K562 (cell line): ENCODE measurements around the gene ZZZ3. TPM values are rescaled to one million over a fixed set of nuclear protein-coding genes. Genes with fewer than 3 reads are reported as not detected.

Source experiments
- CBFA2T2 ChIP-seq: fragments of 450-650 bp; conservative IDR thresholded peaks from 2 replicates; pipeline ENCODE4 v1.6.1; 2017; ENCODE audit warnings: mild to moderate bottlenecking
- DNMT1 ChIP-seq: fragments of 450-650 bp; IDR thresholded peaks from 2 replicates; pipeline ENCODE4 v1.6.1; 2016; ENCODE audit warnings: antibody characterized with exemption, mild to moderate bottlenecking
- FOXA3 ChIP-seq, 2 experiments: fragments of 450-650 bp in 1 of 2; sonication (generic) in 1 of 2; formaldehyde crosslinking; IDR thresholded peaks in 1 of 2; conservative IDR thresholded peaks in 1 of 2; 2 replicates each; pipeline versions ENCODE4 v1.4.0 to v1.8.0; 2020 to 2022; ENCODE audit warnings: mild to moderate bottlenecking in 2 of 2, missing genetic modification reagents in 1 of 2
- MEF2A ChIP-seq: IDR thresholded peaks from 2 replicates; pipeline ENCODE4 v1.6.1; 2011; ENCODE audit warnings: low read depth, mild to moderate bottlenecking, low read length, moderate library complexity; ENCODE audit not compliant: control insufficient read depth
- MEIS2 ChIP-seq: fragments of 450-650 bp; IDR thresholded peaks from 2 replicates; pipeline ENCODE4 v1.6.1; 2014; ENCODE audit warnings: mild to moderate bottlenecking; ENCODE audit not compliant: partially characterized antibody
- MYC ChIP-seq, 2 experiments: fragments of 250-450 bp in 1 of 2; sonication (Bioruptor Pico) in 1 of 2; IDR thresholded peaks; 2 replicates each; pipeline versions ENCODE4 v1.5.1 to v1.6.1; 2012 to 2021; ENCODE audit warnings: low read depth in 2 of 2, borderline replicate concordance in 1 of 2, improper control_type of control experiment in 1 of 2, low read length in 1 of 2, mild to moderate bottlenecking in 1 of 2, moderate library complexity in 1 of 2
- NR2C2 ChIP-seq, 2 experiments: fragments of 200-800 bp in 1 of 2; sonication (Bioruptor generic) in 1 of 2; sonication (generic) in 1 of 2; formaldehyde crosslinking in 1 of 2; IDR thresholded peaks; 2 replicates each; pipeline versions ENCODE4 v1.6.1 to v1.8.0; 2016 to 2022; ENCODE audit warnings: mild to moderate bottlenecking in 1 of 2, missing compliant biosample characterization in 1 of 2, missing genetic modification characterization in 1 of 2, missing genetic modification reagents in 1 of 2
- NR2F6 ChIP-seq: fragments of 450-650 bp; formaldehyde crosslinking; IDR thresholded peaks from 2 replicates; pipeline ENCODE4 v1.4.0; 2020; ENCODE audit warnings: mild to moderate bottlenecking
- RBBP5 ChIP-seq: fragments of 200-600 bp; sonication (generic); IDR thresholded peaks from 2 replicates; pipeline ENCODE4 v1.6.1; 2012; ENCODE audit warnings: borderline replicate concordance, mild to moderate bottlenecking, low read length, control low read depth, inconsistent platforms; ENCODE audit not compliant: insufficient read depth, poor library complexity, severe bottlenecking
- XRCC4 ChIP-seq: IDR thresholded peaks from one replicate; pipeline ENCODE4 v1.6.1; 2011; ENCODE audit not compliant: insufficient read depth, insufficient read length; ENCODE audit errors: extremely low read depth
- ZNF239 ChIP-seq: fragments of 250-450 bp; sonication (Bioruptor Pico); IDR thresholded peaks from 2 replicates; pipeline ENCODE4 v1.4.0; 2020; ENCODE audit warnings: mild to moderate bottlenecking
- ZNF347 ChIP-seq: fragments of 450-650 bp; formaldehyde crosslinking; IDR thresholded peaks from 2 replicates; pipeline ENCODE4 v1.4.0; 2020; ENCODE audit warnings: low read depth, mild to moderate bottlenecking, moderate library complexity
- ZNF354B ChIP-seq: fragments of 250-450 bp; sonication (Bioruptor Pico); IDR thresholded peaks from 2 replicates; pipeline ENCODE4 v1.4.0; 2020
- ZNF408 ChIP-seq: fragments of 250-450 bp; sonication (Bioruptor Pico); IDR thresholded peaks from 2 replicates; pipeline ENCODE4 v1.4.0; 2020; ENCODE audit warnings: low read depth, mild to moderate bottlenecking, moderate library complexity
- ZNF561 ChIP-seq: fragments of 450-650 bp; formaldehyde crosslinking; conservative IDR thresholded peaks from 2 replicates; pipeline ENCODE4 v1.4.0; 2020; ENCODE audit warnings: mild to moderate bottlenecking, moderate library complexity
- ZNF75A ChIP-seq: fragments of 450-650 bp; formaldehyde crosslinking; IDR thresholded peaks from 2 replicates; pipeline ENCODE4 v1.4.0; 2020; ENCODE audit warnings: mild to moderate bottlenecking
- polyA plus RNA-seq, 8 experiments: library from polyadenylated mRNA; depleted of rRNA in 4 of 8; stranded (reverse) in 5 of 8; unstranded in 3 of 8; fragments of >200 nt; fragmentation: Nextera tagmentation in 2 of 8; fragmentation: Illumina TruSeq in 1 of 8; extraction: Ambion mirVana in 2 of 8; extraction: Trizol in 1 of 8; gene quantifications; 2 replicates each; pipeline versions ENCODE4 v1.2.1 to v1.2.3, GENCODE V29; 2011 to 2014; ENCODE audit warnings: inconsistent platforms in 1 of 8, missing spikeins in 1 of 8
- total RNA-seq, 7 experiments: library from RNA; depleted of rRNA in 6 of 7; stranded (reverse); fragments of >200 nt in 6 of 7; fragmentation: Illumina TruSeq in 2 of 7; extraction: Trizol in 2 of 7; gene quantifications; 2 replicates each; pipeline versions ENCODE4 v1.2.1 to v1.2.3, GENCODE V29; 2011 to 2021; ENCODE audit warnings: low replicate concordance in 1 of 7
- TF ChIP-seq, protein P1 (sequence below): fragments of 250-450 bp; sonication (Bioruptor Pico); IDR thresholded peaks from 2 replicates; pipeline ENCODE4 v1.9.0; 2021; ENCODE audit warnings: mild to moderate bottlenecking, inconsistent platforms
- TF ChIP-seq, protein P2 (sequence below): fragments of 450-650 bp; IDR thresholded peaks from 2 replicates; pipeline ENCODE4 v1.6.1; 2016; ENCODE audit warnings: borderline replicate concordance
- TF ChIP-seq, protein P3 (sequence below), 2 experiments: fragments of 450-650 bp; IDR thresholded peaks; 2 replicates each; pipeline ENCODE4 v1.6.1; 2016

The ZZZ3 gene
- total and polyA plus RNA-seq, 9 of the 15 experiments (the other 6 are each of a cell fraction or from before 2014, with no cell fraction given) = 13.9 to 64.0 (median 36.7) TPM

DNA sequence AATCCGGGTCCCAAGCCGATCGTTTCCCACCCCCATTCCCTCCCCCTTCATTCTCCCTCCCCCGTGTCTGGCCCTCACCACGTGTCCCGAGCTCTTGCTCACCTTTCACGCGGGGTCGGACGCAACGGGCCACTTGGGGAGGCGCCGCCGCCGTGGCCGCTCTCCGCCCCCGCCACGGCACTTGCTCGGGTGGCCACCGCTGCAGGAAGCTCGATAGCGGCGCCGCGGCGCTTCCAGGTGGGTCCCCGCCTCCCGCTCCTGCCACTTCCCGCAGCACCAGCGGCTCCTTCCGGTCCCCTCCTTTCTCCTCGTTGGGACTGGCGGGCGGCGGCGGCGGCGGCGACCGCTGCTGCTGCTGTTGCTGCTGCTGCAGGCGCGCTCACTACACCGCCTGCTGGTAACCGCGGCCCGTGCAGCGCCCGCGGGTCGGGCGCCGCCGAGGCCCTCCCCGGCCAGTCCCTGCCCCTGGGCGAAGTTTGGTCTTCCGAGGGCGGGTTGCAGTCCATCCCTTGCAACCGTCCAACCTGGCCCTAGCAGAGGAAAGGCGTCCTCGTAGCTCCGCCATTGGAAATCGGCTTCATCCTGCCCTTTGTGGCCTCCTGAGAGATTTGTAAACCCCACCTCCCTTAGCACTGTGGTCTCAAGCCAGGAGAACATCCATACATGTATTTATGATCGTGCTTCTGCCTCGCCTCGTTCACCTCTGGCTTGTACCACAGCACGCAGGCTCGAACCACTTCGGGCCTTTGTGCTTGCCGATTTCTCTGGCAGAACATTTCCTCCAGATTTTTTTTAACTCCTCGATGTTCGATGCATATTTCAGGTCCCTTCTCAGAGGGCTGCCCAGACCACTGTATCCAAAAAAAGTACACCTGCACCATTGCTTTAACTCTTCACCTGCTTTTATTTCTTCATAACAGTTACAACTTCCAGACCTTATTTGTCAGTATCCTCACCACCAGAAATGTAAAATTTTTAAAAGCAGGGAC is 996 bp upstream of the ZZZ3 start (continued):
- TF ChIP-seq, protein P1, sequence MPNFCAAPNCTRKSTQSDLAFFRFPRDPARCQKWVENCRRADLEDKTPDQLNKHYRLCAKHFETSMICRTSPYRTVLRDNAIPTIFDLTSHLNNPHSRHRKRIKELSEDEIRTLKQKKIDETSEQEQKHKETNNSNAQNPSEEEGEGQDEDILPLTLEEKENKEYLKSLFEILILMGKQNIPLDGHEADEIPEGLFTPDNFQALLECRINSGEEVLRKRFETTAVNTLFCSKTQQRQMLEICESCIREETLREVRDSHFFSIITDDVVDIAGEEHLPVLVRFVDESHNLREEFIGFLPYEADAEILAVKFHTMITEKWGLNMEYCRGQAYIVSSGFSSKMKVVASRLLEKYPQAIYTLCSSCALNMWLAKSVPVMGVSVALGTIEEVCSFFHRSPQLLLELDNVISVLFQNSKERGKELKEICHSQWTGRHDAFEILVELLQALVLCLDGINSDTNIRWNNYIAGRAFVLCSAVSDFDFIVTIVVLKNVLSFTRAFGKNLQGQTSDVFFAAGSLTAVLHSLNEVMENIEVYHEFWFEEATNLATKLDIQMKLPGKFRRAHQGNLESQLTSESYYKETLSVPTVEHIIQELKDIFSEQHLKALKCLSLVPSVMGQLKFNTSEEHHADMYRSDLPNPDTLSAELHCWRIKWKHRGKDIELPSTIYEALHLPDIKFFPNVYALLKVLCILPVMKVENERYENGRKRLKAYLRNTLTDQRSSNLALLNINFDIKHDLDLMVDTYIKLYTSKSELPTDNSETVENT (CRISPR knock-in tag) = 0 out of 2 replicates have a peak, but pooled peaks have one; percentile 9
- TF ChIP-seq NR2F6 (CRISPR knock-in tag) (no peak), ZNF75A (no peak), MYC (IDR thresholded peaks at IDR 0.05; ENCODE audit: low read depth, low read length) (peak; percentile 93), MYC (CRISPR knock-in tag; IDR thresholded peaks at IDR 0.05; ENCODE audit: borderline replicate concordance, low read depth) (no peak), ZNF347 (no peak), DNMT1 (no peak), RBBP5 (peak; percentile 64), ZNF561 (no peak), ZNF354B (no peak), ZNF239 (CRISPR knock-in tag) (no peak), ZNF408 (no peak), FOXA3 (CRISPR knock-in tag; conservative IDR thresholded peaks at IDR 0.05 in 1 of 2, IDR thresholded peaks at IDR 0.05 in 1 of 2) (no peak), XRCC4 (no peak), MEIS2 (no peak), CBFA2T2 (no peak), MEF2A (no peak), NR2C2 (CRISPR knock-in tag; IDR thresholded peaks at IDR 0.05) (no peak), NR2C2 (tag; IDR thresholded peaks at IDR 0.05) (no peak)
- TF ChIP-seq, protein P2, sequence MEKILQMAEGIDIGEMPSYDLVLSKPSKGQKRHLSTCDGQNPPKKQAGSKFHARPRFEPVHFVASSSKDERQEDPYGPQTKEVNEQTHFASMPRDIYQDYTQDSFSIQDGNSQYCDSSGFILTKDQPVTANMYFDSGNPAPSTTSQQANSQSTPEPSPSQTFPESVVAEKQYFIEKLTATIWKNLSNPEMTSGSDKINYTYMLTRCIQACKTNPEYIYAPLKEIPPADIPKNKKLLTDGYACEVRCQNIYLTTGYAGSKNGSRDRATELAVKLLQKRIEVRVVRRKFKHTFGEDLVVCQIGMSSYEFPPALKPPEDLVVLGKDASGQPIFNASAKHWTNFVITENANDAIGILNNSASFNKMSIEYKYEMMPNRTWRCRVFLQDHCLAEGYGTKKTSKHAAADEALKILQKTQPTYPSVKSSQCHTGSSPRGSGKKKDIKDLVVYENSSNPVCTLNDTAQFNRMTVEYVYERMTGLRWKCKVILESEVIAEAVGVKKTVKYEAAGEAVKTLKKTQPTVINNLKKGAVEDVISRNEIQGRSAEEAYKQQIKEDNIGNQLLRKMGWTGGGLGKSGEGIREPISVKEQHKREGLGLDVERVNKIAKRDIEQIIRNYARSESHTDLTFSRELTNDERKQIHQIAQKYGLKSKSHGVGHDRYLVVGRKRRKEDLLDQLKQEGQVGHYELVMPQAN = peak; percentile 56; the same call in 1 of the 2 replicates
- TF ChIP-seq, protein P3, sequence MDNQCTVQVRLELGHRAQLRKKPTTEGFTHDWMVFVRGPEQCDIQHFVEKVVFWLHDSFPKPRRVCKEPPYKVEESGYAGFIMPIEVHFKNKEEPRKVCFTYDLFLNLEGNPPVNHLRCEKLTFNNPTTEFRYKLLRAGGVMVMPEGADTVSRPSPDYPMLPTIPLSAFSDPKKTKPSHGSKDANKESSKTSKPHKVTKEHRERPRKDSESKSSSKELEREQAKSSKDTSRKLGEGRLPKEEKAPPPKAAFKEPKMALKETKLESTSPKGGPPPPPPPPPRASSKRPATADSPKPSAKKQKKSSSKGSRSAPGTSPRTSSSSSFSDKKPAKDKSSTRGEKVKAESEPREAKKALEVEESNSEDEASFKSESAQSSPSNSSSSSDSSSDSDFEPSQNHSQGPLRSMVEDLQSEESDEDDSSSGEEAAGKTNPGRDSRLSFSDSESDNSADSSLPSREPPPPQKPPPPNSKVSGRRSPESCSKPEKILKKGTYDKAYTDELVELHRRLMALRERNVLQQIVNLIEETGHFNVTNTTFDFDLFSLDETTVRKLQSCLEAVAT (IDR thresholded peaks at IDR 0.05) = peak in 1 of 2 experiments; percentile 46; a peak in 1 of 4 replicates
